NCI-H2196 treated with DMSO at 0.1 percent for 48 hours (cell line): ENCODE results near the gene ANKRD37.

ENCODE experiments used
- DNase-seq: peaks from one replicate; lab custom pipeline; 2025; ENCODE audit not compliant: unreplicated experiment; lab: John Stamatoyannopoulos, UW

ANKRD37 gene

DNA sequence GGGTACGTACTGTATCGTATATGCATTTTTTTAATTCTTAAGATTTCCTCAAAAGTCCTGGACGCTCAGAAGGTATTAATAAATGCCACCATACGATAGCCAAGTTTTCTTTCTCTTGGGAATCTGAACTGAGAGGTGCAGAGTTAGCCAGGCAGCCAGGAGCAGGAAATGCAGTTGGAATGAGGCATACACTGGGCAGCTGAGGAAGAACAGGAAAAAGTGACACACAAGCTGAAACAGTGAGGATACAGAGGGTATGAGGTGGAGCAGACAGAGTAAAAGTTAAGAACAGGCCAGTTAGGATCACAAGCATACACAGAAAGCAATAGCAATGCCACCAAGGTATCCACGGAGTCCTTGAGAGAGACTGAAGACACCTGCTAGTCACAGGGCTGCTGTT, 15.8 kb downstream of the ANKRD37 start:
- DNase-seq, result no peak

DNA sequence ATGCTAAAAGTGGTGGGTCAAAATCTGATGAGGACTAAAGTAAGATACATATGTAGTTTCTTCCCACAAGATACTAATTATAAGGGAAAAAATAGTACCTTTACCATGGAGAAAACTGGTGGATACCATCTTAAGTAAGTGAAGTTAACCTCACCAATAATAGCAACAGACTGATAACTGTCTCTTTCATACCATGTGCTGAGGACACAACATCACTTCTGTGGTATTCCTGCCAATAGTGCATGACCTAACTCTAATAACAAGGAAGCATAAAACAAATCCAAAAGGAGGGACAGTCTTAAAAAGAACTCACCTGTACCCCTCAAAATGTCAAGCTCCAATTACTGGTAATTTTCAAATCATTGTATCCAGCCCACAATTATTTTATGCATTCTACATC, 20.3 kb downstream of the ANKRD37 start:
- no peak for DNase-seq

DNA sequence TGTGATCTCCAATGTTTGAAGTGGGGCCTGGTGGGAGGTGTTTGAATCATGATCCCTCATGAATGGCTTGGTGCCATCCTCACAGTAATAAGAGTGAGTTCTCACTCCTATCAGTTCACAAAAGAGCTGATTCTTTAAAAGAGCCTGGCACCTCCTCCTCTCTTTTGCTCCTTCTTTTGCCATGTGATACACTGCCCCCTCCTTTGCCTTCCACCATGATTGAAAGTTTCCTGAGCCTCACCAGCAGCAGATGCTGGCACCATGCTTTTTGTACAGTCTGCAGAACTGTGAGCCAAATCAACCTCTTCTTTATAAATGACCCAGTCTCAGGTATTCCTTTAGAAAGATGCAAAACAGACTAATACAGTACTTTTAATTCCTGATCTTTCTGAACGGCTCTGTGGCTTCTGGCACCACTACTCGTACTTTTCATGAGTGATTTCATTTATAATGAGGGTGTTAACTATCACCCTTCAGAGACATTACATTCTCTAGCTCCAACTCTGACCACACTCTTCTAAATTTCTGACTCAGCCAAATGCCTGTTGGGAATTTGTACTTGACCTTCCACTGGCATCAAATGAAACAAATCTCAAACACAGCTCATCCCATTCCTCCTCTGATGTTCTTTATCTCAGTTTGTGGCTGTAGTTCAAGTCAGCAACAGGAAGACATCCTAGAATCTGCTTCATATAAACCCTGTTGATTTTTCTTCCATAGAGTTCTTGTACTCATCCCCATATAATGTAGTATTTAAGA, 24.9 kb downstream of the ANKRD37 start:
- DNase-seq, result peak; percentile 1

- DNase-seq, result no peak
These were observed 28.4 kb downstream of the ANKRD37 start for GRCh38 chr4:185424905-185425646.

DNA sequence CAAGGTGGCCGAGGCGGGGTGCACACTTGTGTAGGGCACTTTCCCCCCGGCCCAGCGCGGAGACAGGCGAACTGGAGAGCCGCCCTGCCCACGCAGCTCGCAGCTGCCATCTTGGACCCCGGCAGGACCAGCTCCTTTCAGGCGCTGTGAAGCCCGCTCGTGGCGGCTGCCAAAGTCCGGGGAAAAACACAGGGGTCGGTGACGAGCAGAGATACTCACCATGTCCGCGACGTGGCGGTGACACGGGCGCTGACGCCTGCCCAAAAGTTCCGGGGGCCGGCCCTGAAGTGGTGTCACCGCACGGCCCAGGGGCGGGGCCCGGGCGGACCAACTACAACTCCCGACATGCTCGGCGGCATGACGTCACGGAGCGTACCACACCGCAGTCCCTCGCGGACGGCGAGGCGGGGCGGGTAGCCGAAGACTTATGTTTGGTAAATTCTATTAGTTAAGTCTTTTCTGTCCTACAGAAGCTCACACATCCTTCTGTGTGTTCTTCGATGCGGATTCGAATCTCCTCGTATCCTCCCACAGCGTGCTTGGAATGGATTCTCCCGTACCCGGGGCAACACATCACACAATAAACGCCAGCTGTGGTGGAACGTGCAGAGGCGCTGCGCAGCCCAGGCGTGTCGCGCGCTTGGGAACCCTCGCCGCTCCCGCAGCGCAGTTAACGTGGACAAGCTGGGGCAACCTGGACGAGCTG, 29.2 kb downstream of the ANKRD37 start, which contains the start of gene UFSP2:
Gene UFSP2, minus strand, starts transcription at position 318 of the 706 bp plus-strand sequence. Its CDS starts 96 bp downstream, at position 222.
- peak; percentile 58 for DNase-seq

- no peak for DNase-seq
These were observed 30.5 kb downstream of the ANKRD37 start for GRCh38 chr4:185426960-185427688.

- no peak for DNase-seq
These were observed 33.0 kb downstream of the ANKRD37 start for GRCh38 chr4:185429660-185430059.

DNA sequence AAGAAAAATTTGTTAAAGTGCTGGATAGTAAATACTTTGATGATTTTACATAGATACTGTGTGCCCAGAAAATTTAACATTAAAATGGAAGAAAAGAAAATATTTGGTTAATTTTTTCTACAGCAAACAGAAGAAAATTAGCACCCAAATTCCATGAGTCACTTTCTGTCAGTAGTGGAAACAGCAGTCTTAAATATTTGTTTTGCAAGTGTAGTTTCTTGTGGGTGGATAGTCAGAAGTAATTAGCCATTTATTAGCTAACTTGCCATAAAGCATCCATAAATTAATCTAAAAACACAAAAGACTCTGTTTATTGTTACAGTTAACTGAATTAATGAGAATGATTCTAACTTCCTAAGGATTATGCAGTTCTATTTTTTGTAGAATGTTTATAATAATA, 38.8 kb downstream of the ANKRD37 start:
- DNase-seq, result no peak

DNA sequence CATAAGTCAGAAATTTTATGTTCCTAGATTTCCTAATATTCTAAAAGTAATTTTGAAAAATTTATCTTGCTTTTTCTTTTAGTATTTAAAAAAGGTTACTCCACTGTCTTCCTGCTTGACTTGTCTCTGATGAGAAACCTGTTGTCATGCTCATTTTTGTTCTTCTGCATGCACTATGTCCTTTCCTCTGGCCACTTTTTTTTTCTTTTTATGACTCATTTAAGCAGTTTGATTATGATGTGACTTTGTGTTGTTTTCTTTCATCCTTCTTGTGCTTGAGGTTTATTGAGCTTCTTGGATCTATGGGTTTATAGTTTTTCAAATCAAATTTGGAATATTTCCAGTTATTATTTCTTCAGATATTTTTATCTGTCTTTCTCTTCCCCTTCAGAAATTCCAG, 41.2 kb downstream of the ANKRD37 start:
- no peak for DNase-seq

DNA sequence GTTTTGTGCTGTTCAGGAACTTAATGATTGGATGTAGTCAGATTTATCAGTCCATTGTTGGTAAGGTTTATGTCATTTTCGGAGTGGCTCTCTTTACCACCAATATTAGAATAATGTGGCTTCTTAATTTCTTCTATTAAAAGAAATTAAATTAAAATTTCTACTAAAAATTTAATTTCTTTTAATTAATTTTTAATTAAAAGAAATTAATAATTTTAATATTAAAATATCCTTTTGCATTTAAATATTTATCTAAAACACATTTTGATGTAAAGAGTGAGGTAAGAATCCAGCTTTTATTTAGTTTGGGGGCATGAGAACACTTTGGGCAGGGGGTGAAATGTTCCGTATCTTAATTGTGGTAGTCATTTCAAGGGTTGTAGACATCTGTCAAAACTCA, 44.8 kb downstream of the ANKRD37 start:
- no peak for DNase-seq

GRCh38 chr4:185445209-185445608, 48.6 kb downstream of the ANKRD37 start:
- no peak for DNase-seq
